A549 (cell line): Measurements from ENCODE around the gene DGKE. TPM values are rescaled to one million over a fixed set of nuclear protein-coding genes. Genes with fewer than 3 reads are reported as not detected.
A peak's percentile ranks its signal among the peaks of the same experiment; 100 is the strongest.

Experiments
- ATAC-seq, 2 experiments: fragments of 200-7000 bp in 1 of 2; fragments of >200 bp in 1 of 2; cut with Nextera tagmentation in 1 of 2; cut with Tn5 transposase in 1 of 2; 3 replicates each; pipeline versions ENCODE4 v1.8.0 to v1.9.1; 2018 to 2020; ENCODE audit warnings: mild to moderate bottlenecking in 1 of 2, moderate library complexity in 1 of 2
- CTCF ChIA-PET: fragments of 300-600 bp; sonication (Branson Sonifier 250); formaldehyde crosslinking; extraction: SDS; loops from one replicate; lab custom pipeline; 2021; ENCODE audit warnings: antibody characterized with exemption, inconsistent platforms; lab: Yijun Ruan, JAX
- POLR2A ChIA-PET: fragments of 350-600 bp; formaldehyde crosslinking; extraction: SDS; loops from one replicate; lab custom pipeline; 2021; ENCODE audit warnings: antibody characterized with exemption, inconsistent platforms; lab: Yijun Ruan, JAX
- DNase-seq, 2 experiments: peaks; one replicate each; pipeline versions ENCODE4 v3.0.0 to v3.0.0-alpha.2; 2011 to 2016; ENCODE audit warnings: low read depth in 1 of 2, low spot score in 1 of 2
- FAIRE-seq: peaks from 2 replicates; lab custom pipeline; 2011; peaks lifted over from hg19 to GRCh38; lab: Jason Lieb, UNC
- H3K27ac ChIP-seq, 2 experiments: fragments of >200 bp; sonication (Bioruptor Twin); formaldehyde crosslinking; 3 replicates each; pipeline ENCODE4 v1.5.1; 2016 to 2017
- H3K4me1 ChIP-seq: fragments of >200 bp; sonication (Bioruptor Twin); formaldehyde crosslinking; 3 replicates; pipeline ENCODE4 v1.6.1; 2016
- H3K4me2 ChIP-seq: fragments of >200 bp; sonication (Bioruptor Twin); formaldehyde crosslinking; 3 replicates; pipeline ENCODE4 v1.6.1; 2016
- H3K4me3 ChIP-seq: fragments of >200 bp; sonication (Bioruptor Twin); formaldehyde crosslinking; 3 replicates; pipeline ENCODE4 v1.5.1; 2016
- H3K9me3 ChIP-seq: fragments of >200 bp; sonication (Bioruptor Twin); formaldehyde crosslinking; 3 replicates; pipeline ENCODE4 v1.6.1; 2016
- ATOH8 ChIP-seq: fragments of 250-450 bp; sonication (Bioruptor Pico); IDR thresholded peaks from 2 replicates; pipeline ENCODE4 v1.5.0; 2020; ENCODE audit warnings: low read depth, mild to moderate bottlenecking, moderate library complexity
- CHD4 ChIP-seq: fragments of 200-600 bp; sonication (generic); IDR thresholded peaks from 2 replicates; pipeline ENCODE4 v1.6.1; 2016; ENCODE audit warnings: antibody characterized with exemption, mild to moderate bottlenecking, borderline replicate concordance
- E2F6 ChIP-seq: IDR thresholded peaks from 2 replicates; pipeline ENCODE4 v1.6.1; 2012; ENCODE audit warnings: low read depth, borderline replicate concordance
- EHF ChIP-seq: fragments of 250-450 bp; sonication (Bioruptor Pico); IDR thresholded peaks from 2 replicates; pipeline ENCODE4 v1.5.0; 2020; ENCODE audit warnings: mild to moderate bottlenecking
- EP300 ChIP-seq, 2 experiments: fragments of >200 bp; sonication (Bioruptor Twin); formaldehyde crosslinking; IDR thresholded peaks; 2 replicates in 1 of 2; 3 replicates in 1 of 2; pipeline ENCODE4 v1.6.1; 2016 to 2017
- ESRRA ChIP-seq: fragments of 150-350 bp; IDR thresholded peaks from 2 replicates; pipeline ENCODE4 v1.6.1; 2014; ENCODE audit warnings: mild to moderate bottlenecking, low read length, borderline replicate concordance
- GATA3 ChIP-seq: IDR thresholded peaks from 2 replicates; pipeline ENCODE4 v1.6.1; 2012; ENCODE audit warnings: borderline replicate concordance
- HDAC2 ChIP-seq: fragments of 200-600 bp; sonication (generic); IDR thresholded peaks from 2 replicates; pipeline ENCODE4 v1.6.1; 2016
- HOXA7 ChIP-seq: fragments of 250-450 bp; sonication (Bioruptor Pico); IDR thresholded peaks from 2 replicates; pipeline ENCODE4 v1.5.0; 2020; ENCODE audit warnings: mild to moderate bottlenecking, moderate library complexity
- HOXB5 ChIP-seq: fragments of 250-450 bp; sonication (Bioruptor Pico); IDR thresholded peaks from 2 replicates; pipeline ENCODE4 v1.5.0; 2020; ENCODE audit warnings: mild to moderate bottlenecking, moderate library complexity
- JUN ChIP-seq, 2 experiments: fragments of >200 bp; sonication (Bioruptor Twin); formaldehyde crosslinking; IDR thresholded peaks; 2 replicates in 1 of 2; 3 replicates in 1 of 2; pipeline ENCODE4 v1.6.1; 2016 to 2017
- JUNB ChIP-seq: fragments of >200 bp; sonication (Bioruptor Twin); formaldehyde crosslinking; IDR thresholded peaks from 2 replicates; pipeline ENCODE4 v1.6.1; 2016
- KDM5A ChIP-seq: fragments of 200-600 bp; sonication (generic); IDR thresholded peaks from 2 replicates; pipeline ENCODE4 v1.6.1; 2016; ENCODE audit warnings: antibody characterized with exemption, mild to moderate bottlenecking
- MAFK ChIP-seq: fragments of 450-650 bp; IDR thresholded peaks from 2 replicates; pipeline ENCODE4 v1.6.1; 2014; ENCODE audit not compliant: partially characterized antibody
- MAX ChIP-seq: IDR thresholded peaks from 2 replicates; pipeline ENCODE4 v1.6.1; 2012
- MAZ ChIP-seq: fragments of 150-350 bp; IDR thresholded peaks from 2 replicates; pipeline ENCODE4 v1.6.1; 2014; ENCODE audit warnings: antibody characterized with exemption, low read depth, low read length, borderline replicate concordance
- NFE2L2 ChIP-seq: fragments of 150-350 bp; conservative IDR thresholded peaks from 2 replicates; pipeline ENCODE4 v1.6.1; 2014; ENCODE audit warnings: low read length
- NPAS2 ChIP-seq: fragments of 250-450 bp; sonication (Bioruptor Pico); IDR thresholded peaks from 2 replicates; pipeline ENCODE4 v1.8.0; 2022; ENCODE audit warnings: mild to moderate bottlenecking, moderate library complexity, borderline replicate concordance
- NR3C1 ChIP-seq: fragments of >200 bp; sonication (Bioruptor Twin); formaldehyde crosslinking; IDR thresholded peaks from 3 replicates; pipeline ENCODE4 v1.6.1; 2017
- PHF8 ChIP-seq: fragments of 200-600 bp; sonication (generic); IDR thresholded peaks from 2 replicates; pipeline ENCODE4 v1.6.1; 2016; ENCODE audit warnings: low read depth, mild to moderate bottlenecking, antibody characterized with exemption, moderate library complexity, borderline replicate concordance
- POLR2A ChIP-seq: IDR thresholded peaks from 2 replicates; pipeline ENCODE4 v1.6.1; 2012; ENCODE audit warnings: mild to moderate bottlenecking, low read length
- RNF2 ChIP-seq: fragments of 200-600 bp; sonication (generic); IDR thresholded peaks from 2 replicates; pipeline ENCODE4 v1.6.1; 2016; ENCODE audit warnings: low read depth, mild to moderate bottlenecking, antibody characterized with exemption, moderate library complexity, borderline replicate concordance
- TFCP2L1 ChIP-seq: fragments of 250-450 bp; sonication (Bioruptor Pico); IDR thresholded peaks from 2 replicates; pipeline ENCODE4 v1.5.0; 2021; ENCODE audit warnings: mild to moderate bottlenecking
- TP53 ChIP-seq: fragments of 250-450 bp; sonication (Bioruptor Pico); IDR thresholded peaks from 2 replicates; pipeline ENCODE4 v1.5.0; 2021; ENCODE audit warnings: mild to moderate bottlenecking, moderate library complexity
- ZNF302 ChIP-seq: fragments of 250-450 bp; sonication (Bioruptor Pico); IDR thresholded peaks from 2 replicates; pipeline ENCODE4 v1.9.0; 2021; ENCODE audit warnings: inconsistent platforms, mild to moderate bottlenecking, moderate library complexity
- WGBS: methylation state at CpG from one replicate; pipeline ENCODE4 v1.1.6; 2017; ENCODE audit errors: missing lambda C conversion rate; 5-methylcytosine and 5-hydroxymethylcytosine counted together
- polyA minus RNA-seq: library from RNA; depleted of rRNA, polyadenylated mRNA; stranded (reverse); fragments of >200 nt; gene quantifications from 2 replicates; pipeline ENCODE4 v1.2.3, GENCODE V29; 2011; rRNA and poly(A)+ RNA removed
- polyA plus RNA-seq, 4 experiments: library from polyadenylated mRNA; depleted of rRNA in 3 of 4; stranded (reverse); fragments of >200 nt; fragmentation: RNase III in 1 of 4; extraction: RNeasy Plus Mini Kit Qiagen cat#74134 plus additional on column Dnase treatment in 1 of 4; gene quantifications; 2 replicates in 3 of 4; 3 replicates in 1 of 4; pipeline ENCODE4 v1.2.3, GENCODE V29; 2011 to 2017

The DGKE gene
- 4.6 and 5.8 TPM in 2 replicates for polyA plus RNA-seq (2011; rRNA removed)
- polyA plus RNA-seq (2012; cell fraction: cytosol; rRNA removed), result 2.0 and 2.3 TPM in 2 replicates
- 7.5 and 8.1 TPM in 2 replicates for polyA plus RNA-seq (2012; cell fraction: nucleus; rRNA removed)
- polyA plus RNA-seq (2017; fragmentation: RNase III; extraction: RNeasy Plus Mini Kit Qiagen cat#74134 plus additional on column Dnase treatment), result 3.4 to 4.0 TPM (median 3.7 TPM) in 3 replicates
- 2.8 and 3.7 TPM in 2 replicates for polyA minus RNA-seq

GRCh38 chr17:56833809-56834379, at the start of gene DGKE, which contains the start of gene C17orf67:
TSS of gene DGKE (plus strand) at chr17:56834151. CDS start at chr17:56834796, 645 bp downstream.
TSS of gene C17orf67 (minus strand) at chr17:56833920. CDS start at chr17:56815810, 18,110 bp downstream.
- WGBS, result 5% methylated on average over 11 of the region's 66 CpGs
- Histone ChIP-seq H3K27ac (peak within 1 kb of the TSS; percentile 87 to 89), H3K4me3 (peak within 1 kb of the TSS; percentile 85), H3K9me3 (no peaks in the 10 kb centered on the region), H3K4me2 (peak within 1 kb of the TSS; percentile 89), H3K4me1 (peaks cover 25% of the 10 kb centered on the region)
- ChIA-PET POLR2A (interaction anchor here (0.6 to 4.5 kb wide), 9 partner anchors 8 to 144 kb away, joined by 3 to 33 read pairs (median 4); partner anchors contain the start of genes SCPEP1 and TRIM25), CTCF (interaction anchor here (0.6 to 9.5 kb wide), 10 partner anchors 10 to 176 kb away, joined by 3 to 65 read pairs (median 4); no protein-coding TSS in a partner anchor)
- DNase-seq, result peak; percentile 85 to 97
- TF ChIP-seq GATA3 (no peak), ATOH8 (CRISPR knock-in tag) (0 out of 2 replicates have a peak, but pooled peaks have one; percentile 49), POLR2A (peak; percentile 87), MAFK (no peak), MAX (peak; percentile 87), E2F6 (peak; percentile 94), HOXA7 (CRISPR knock-in tag) (no peak), EHF (CRISPR knock-in tag) (peak; percentile 62; the same call in 1 of the 2 replicates), KDM5A (no peak), NPAS2 (CRISPR knock-in tag) (no peak), ESRRA (no peak), HOXB5 (CRISPR knock-in tag) (peak; percentile 68; the same call in 1 of the 2 replicates), TP53 (CRISPR knock-in tag) (peak; percentile 39; the same call in 1 of the 2 replicates), NFE2L2 (no peak), PHF8 (peak; percentile 99), RNF2 (peak; percentile 92; the same call in 1 of the 2 replicates), JUN (IDR thresholded peaks at IDR 0.05) (peak in 1 of 2 experiments; percentile 39; a peak in 4 of 5 replicates)
- no peak for FAIRE-seq
- ATAC-seq, result peak; percentile 81 to 93

- ChIA-PET POLR2A (no interaction called here), CTCF (interaction anchor here (0.8 to 2.8 kb wide), 7 partner anchors 20 to 286 kb away, joined by 3 to 15 read pairs (median 4); no protein-coding TSS in a partner anchor)
- peaks cover 27% of the 10 kb centered on the region for H3K4me1 ChIP-seq
- WGBS, result 43% methylated on average over 5 of the region's 5 CpGs
- no peak for ATAC-seq
- H3K27ac ChIP-seq, result peak overlapping the region; percentile 70 to 72; a peak in 4 of 6 replicates
- H3K4me3 ChIP-seq, result no peak overlapping the region
- DNase-seq, result no peak
- no peaks in the 10 kb centered on the region for H3K9me3 ChIP-seq
- H3K4me2 ChIP-seq, result peak overlapping the region; percentile 29; the same call in 2 of the 3 replicates
- no peak for FAIRE-seq
- TF ChIP-seq CHD4 (no peak), MAZ (no peak), ZNF302 (CRISPR knock-in tag) (no peak), E2F6 (no peak), HDAC2 (no peak), TFCP2L1 (no peak), HOXA7 (CRISPR knock-in tag) (no peak), NR3C1 (no peak), EP300 (IDR thresholded peaks at IDR 0.05) (no peak), JUNB (no peak)
Measured at GRCh38 chr17:56785405-56785804, 48.5 kb upstream of the DGKE start.
